ENCODE data around the gene NACA. TPM values are rescaled to one million over a fixed set of nuclear protein-coding genes. Genes with fewer than 3 reads are reported as not detected.

Gene NACA
- total and polyA plus RNA-seq, 2 experiments from 2014 or later: 1,081 to 2,495 TPM

DNA sequence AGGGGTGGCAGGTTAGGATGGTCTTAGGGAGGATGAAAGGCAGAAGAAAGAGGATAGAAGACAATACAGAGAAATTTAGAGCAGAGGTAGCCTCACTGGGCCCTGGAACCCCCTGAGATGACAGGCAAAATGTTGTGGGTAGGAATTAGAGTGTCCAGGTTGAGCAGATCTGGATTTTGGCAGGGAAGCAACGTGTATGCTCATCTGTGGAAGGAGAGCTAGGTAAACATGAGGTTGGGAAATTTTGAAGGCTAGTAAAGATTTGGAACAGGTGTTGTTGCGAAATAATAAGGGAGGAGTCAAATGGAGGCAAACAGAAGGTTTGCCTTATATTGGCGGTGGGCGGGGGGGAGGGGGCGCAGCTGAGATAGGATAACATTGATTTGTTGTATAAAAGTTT lies 43.3 kb upstream of the NACA start:
- H3K4me3 Mint-ChIP-seq: no peak overlapping the region
- Histone ChIP-seq H3K4me3 (no peak overlapping the region), H3K27me3 (ENCODE audit: insufficient read depth) (no peaks in the 10 kb centered on the region), H3K4me1 (ENCODE audit: insufficient read depth) (peaks cover 30% of the 10 kb centered on the region; the same call in 1 of the 2 replicates), H3K9me2 (ENCODE audit: insufficient read depth) (no peaks in the 10 kb centered on the region), H3K4me2 (0 out of 2 replicates have a peak overlapping the region, but pooled peaks have one; percentile 26), H4K20me1 (replicated peaks; ENCODE audit: insufficient read depth) (no peaks in the 10 kb centered on the region), H2AFZ (peak overlapping the region; percentile 78; the same call in 1 of the 2 replicates), H3K36me3 (ENCODE audit: insufficient read depth) (no peaks in the 10 kb centered on the region), H3K27ac (ENCODE audit: low read depth) (no peak overlapping the region), H3K79me2 (replicated peaks; ENCODE audit: insufficient read depth) (no peaks in the 10 kb centered on the region), H3F3A (replicated peaks; ENCODE audit: low read depth) (peaks cover 5% of the 10 kb centered on the region)
- H3K9me3 Mint-ChIP-seq: no peaks in the 10 kb centered on the region
- H3K4me1 Mint-ChIP-seq: peaks cover 31% of the 10 kb centered on the region
- DNase-seq (ENCODE audit: low spot score) (no peak), ATAC-seq (no peak)
- H3K36me3 Mint-ChIP-seq (ENCODE audit: low read depth): no peaks in the 10 kb centered on the region
- no peak overlapping the region for H3K27ac Mint-ChIP-seq
- TF ChIP-seq STAT1 (IDR thresholded peaks at IDR 0.05; ENCODE audit: unreplicated experiment): no peak
- no peak for TF ChIP-seq ZNF114 (CRISPR knock-in tag; IDR thresholded peaks at IDR 0.05)
- TF ChIP-seq ZNF331 (CRISPR knock-in tag; IDR thresholded peaks at IDR 0.05; ENCODE audit: low read depth): no peak
- TF ChIP-seq, protein P1, sequence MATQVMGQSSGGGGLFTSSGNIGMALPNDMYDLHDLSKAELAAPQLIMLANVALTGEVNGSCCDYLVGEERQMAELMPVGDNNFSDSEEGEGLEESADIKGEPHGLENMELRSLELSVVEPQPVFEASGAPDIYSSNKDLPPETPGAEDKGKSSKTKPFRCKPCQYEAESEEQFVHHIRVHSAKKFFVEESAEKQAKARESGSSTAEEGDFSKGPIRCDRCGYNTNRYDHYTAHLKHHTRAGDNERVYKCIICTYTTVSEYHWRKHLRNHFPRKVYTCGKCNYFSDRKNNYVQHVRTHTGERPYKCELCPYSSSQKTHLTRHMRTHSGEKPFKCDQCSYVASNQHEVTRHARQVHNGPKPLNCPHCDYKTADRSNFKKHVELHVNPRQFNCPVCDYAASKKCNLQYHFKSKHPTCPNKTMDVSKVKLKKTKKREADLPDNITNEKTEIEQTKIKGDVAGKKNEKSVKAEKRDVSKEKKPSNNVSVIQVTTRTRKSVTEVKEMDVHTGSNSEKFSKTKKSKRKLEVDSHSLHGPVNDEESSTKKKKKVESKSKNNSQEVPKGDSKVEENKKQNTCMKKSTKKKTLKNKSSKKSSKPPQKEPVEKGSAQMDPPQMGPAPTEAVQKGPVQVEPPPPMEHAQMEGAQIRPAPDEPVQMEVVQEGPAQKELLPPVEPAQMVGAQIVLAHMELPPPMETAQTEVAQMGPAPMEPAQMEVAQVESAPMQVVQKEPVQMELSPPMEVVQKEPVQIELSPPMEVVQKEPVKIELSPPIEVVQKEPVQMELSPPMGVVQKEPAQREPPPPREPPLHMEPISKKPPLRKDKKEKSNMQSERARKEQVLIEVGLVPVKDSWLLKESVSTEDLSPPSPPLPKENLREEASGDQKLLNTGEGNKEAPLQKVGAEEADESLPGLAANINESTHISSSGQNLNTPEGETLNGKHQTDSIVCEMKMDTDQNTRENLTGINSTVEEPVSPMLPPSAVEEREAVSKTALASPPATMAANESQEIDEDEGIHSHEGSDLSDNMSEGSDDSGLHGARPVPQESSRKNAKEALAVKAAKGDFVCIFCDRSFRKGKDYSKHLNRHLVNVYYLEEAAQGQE (IDR thresholded peaks at IDR 0.05; ENCODE audit: unreplicated experiment): no peak
- no peak for TF ChIP-seq POLR2AphosphoS5 (IDR thresholded peaks at IDR 0.05; ENCODE audit: low read depth)
- no peak for TF ChIP-seq EZH2 (IDR thresholded peaks at IDR 0.05; ENCODE audit: low read depth, unreplicated experiment)
- TF ChIP-seq, protein P2, sequence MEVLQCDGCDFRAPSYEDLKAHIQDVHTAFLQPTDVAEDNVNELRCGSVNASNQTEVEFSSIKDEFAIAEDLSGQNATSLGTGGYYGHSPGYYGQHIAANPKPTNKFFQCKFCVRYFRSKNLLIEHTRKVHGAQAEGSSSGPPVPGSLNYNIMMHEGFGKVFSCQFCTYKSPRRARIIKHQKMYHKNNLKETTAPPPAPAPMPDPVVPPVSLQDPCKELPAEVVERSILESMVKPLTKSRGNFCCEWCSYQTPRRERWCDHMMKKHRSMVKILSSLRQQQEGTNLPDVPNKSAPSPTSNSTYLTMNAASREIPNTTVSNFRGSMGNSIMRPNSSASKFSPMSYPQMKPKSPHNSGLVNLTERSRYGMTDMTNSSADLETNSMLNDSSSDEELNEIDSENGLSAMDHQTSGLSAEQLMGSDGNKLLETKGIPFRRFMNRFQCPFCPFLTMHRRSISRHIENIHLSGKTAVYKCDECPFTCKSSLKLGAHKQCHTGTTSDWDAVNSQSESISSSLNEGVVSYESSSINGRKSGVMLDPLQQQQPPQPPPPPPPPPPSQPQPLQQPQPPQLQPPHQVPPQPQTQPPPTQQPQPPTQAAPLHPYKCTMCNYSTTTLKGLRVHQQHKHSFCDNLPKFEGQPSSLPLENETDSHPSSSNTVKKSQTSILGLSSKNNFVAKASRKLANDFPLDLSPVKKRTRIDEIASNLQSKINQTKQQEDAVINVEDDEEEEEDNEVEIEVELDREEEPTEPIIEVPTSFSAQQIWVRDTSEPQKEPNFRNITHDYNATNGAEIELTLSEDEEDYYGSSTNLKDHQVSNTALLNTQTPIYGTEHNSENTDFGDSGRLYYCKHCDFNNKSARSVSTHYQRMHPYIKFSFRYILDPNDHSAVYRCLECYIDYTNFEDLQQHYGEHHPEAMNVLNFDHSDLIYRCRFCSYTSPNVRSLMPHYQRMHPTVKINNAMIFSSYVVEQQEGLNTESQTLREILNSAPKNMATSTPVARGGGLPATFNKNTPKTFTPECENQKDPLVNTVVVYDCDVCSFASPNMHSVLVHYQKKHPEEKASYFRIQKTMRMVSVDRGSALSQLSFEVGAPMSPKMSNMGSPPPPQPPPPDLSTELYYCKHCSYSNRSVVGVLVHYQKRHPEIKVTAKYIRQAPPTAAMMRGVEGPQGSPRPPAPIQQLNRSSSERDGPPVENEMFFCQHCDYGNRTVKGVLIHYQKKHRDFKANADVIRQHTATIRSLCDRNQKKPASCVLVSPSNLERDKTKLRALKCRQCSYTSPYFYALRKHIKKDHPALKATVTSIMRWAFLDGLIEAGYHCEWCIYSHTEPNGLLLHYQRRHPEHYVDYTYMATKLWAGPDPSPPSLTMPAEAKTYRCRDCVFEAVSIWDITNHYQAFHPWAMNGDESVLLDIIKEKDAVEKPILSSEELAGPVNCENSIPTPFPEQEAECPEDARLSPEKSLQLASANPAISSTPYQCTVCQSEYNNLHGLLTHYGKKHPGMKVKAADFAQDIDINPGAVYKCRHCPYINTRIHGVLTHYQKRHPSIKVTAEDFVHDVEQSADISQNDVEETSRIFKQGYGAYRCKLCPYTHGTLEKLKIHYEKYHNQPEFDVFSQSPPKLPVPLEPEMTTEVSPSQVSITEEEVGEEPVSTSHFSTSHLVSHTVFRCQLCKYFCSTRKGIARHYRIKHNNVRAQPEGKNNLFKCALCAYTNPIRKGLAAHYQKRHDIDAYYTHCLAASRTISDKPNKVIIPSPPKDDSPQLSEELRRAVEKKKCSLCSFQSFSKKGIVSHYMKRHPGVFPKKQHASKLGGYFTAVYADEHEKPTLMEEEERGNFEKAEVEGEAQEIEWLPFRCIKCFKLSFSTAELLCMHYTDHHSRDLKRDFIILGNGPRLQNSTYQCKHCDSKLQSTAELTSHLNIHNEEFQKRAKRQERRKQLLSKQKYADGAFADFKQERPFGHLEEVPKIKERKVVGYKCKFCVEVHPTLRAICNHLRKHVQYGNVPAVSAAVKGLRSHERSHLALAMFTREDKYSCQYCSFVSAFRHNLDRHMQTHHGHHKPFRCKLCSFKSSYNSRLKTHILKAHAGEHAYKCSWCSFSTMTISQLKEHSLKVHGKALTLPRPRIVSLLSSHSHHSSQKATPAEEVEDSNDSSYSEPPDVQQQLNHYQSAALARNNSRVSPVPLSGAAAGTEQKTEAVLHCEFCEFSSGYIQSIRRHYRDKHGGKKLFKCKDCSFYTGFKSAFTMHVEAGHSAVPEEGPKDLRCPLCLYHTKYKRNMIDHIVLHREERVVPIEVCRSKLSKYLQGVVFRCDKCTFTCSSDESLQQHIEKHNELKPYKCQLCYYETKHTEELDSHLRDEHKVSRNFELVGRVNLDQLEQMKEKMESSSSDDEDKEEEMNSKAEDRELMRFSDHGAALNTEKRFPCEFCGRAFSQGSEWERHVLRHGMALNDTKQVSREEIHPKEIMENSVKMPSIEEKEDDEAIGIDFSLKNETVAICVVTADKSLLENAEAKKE (CRISPR knock-in tag; IDR thresholded peaks at IDR 0.05): no peak
- no peak for TF ChIP-seq EZH2phosphoT487 (IDR thresholded peaks at IDR 0.05; ENCODE audit: unreplicated experiment)
- TF ChIP-seq CREB1 (CRISPR knock-in tag; IDR thresholded peaks at IDR 0.05; ENCODE audit: low read depth): no peak
- TF ChIP-seq, protein P3, sequence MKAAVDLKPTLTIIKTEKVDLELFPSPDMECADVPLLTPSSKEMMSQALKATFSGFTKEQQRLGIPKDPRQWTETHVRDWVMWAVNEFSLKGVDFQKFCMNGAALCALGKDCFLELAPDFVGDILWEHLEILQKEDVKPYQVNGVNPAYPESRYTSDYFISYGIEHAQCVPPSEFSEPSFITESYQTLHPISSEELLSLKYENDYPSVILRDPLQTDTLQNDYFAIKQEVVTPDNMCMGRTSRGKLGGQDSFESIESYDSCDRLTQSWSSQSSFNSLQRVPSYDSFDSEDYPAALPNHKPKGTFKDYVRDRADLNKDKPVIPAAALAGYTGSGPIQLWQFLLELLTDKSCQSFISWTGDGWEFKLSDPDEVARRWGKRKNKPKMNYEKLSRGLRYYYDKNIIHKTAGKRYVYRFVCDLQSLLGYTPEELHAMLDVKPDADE (IDR thresholded peaks at IDR 0.05): no peak
- no peak for TF ChIP-seq NANOG (IDR thresholded peaks at IDR 0.05; ENCODE audit: borderline replicate concordance)
- TF ChIP-seq JUNB (IDR thresholded peaks at IDR 0.05; ENCODE audit: unreplicated experiment): no peak
- TF ChIP-seq, protein P4, sequence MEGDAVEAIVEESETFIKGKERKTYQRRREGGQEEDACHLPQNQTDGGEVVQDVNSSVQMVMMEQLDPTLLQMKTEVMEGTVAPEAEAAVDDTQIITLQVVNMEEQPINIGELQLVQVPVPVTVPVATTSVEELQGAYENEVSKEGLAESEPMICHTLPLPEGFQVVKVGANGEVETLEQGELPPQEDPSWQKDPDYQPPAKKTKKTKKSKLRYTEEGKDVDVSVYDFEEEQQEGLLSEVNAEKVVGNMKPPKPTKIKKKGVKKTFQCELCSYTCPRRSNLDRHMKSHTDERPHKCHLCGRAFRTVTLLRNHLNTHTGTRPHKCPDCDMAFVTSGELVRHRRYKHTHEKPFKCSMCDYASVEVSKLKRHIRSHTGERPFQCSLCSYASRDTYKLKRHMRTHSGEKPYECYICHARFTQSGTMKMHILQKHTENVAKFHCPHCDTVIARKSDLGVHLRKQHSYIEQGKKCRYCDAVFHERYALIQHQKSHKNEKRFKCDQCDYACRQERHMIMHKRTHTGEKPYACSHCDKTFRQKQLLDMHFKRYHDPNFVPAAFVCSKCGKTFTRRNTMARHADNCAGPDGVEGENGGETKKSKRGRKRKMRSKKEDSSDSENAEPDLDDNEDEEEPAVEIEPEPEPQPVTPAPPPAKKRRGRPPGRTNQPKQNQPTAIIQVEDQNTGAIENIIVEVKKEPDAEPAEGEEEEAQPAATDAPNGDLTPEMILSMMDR (conservative IDR thresholded peaks at IDR 0.05; ENCODE audit: low read depth in 2 of 2): no peak
- H3K27me3 Mint-ChIP-seq (ENCODE audit: insufficient read depth, low read depth, poor library complexity): peaks cover 6% of the 10 kb centered on the region
